Tibial artery (tissue), 4 donors: Measurements from ENCODE around the gene COPZ2.

ENCODE experiments used
- DNase-seq, 2 donors: peaks; one replicate each; pipeline ENCODE4 v3.0.0-alpha.2; 2019
- H3K27ac ChIP-seq, 2 donors: fragments of 200-600 bp; sonication (generic) in 1 of 2; 1 replicate in 1 of 2; 2 replicates in 1 of 2; pipeline ENCODE4 v1.5.1; 2018 to 2019; ENCODE audit warnings: mild to moderate bottlenecking in 1 of 2
- H3K27me3 ChIP-seq, 2 donors: fragments of 200-600 bp; sonication (generic) in 1 of 2; one replicate each; pipeline versions ENCODE4 v1.5.1 to v1.6.0; 2016 to 2019
- H3K36me3 ChIP-seq, 3 donors: fragments of 200-600 bp; sonication (generic) in 2 of 3; one replicate each; pipeline ENCODE4 v1.5.1; 2016 to 2019; ENCODE audit warnings: mild to moderate bottlenecking in 2 of 3
- H3K4me1 ChIP-seq, 4 donors: fragments of 200-600 bp; sonication (generic) in 2 of 4; 1 replicate in 3 of 4; 2 replicates in 1 of 4; pipeline ENCODE4 v1.5.1; 2016 to 2019
- H3K4me3 ChIP-seq, 2 donors: fragments of 200-600 bp; sonication (generic) in 1 of 2; 1 replicate in 1 of 2; 2 replicates in 1 of 2; pipeline ENCODE4 v1.5.1; 2018 to 2019; ENCODE audit warnings: mild to moderate bottlenecking in 2 of 2
- H3K9me3 ChIP-seq, 3 donors: fragments of 200-600 bp; sonication (generic) in 1 of 3; one replicate each; pipeline ENCODE4 v1.5.1; 2016 to 2019
- CTCF ChIP-seq, 2 experiments: fragments of 200-600 bp in 1 of 2; fragments of 450-650 bp in 1 of 2; IDR thresholded peaks; one replicate each; pipeline ENCODE4 v1.5.1; 2017 to 2019; ENCODE audit warnings: antibody characterized with exemption in 2 of 2, mild to moderate bottlenecking in 1 of 2, moderate library complexity in 1 of 2
- intact Hi-C: fragments of 100-400 bp; cut with DNase I; formaldehyde crosslinking; loops from one replicate; pipeline ENCODE4 v1.15.0; 2023; ENCODE audit warnings: low total_unique reads

COPZ2 gene

GRCh38 chr17:47999582-47999981 is 38.0 kb downstream of the COPZ2 start:
- H3K27me3 ChIP-seq: peaks cover 0 to 44% of the 10 kb centered on the region in 2 donors
- H3K4me3 ChIP-seq: no peak overlapping the region
- H3K4me1 ChIP-seq: peaks cover 0 to 9% (median 0%) of the 10 kb centered on the region in 4 donors
- no peak overlapping the region for H3K27ac ChIP-seq
- no peak for DNase-seq
- H3K36me3 ChIP-seq: no peaks in the 10 kb centered on the region
- no peak for TF ChIP-seq CTCF (IDR thresholded peaks at IDR 0.05)
- intact Hi-C loops: no loop called here
- H3K9me3 ChIP-seq: no peaks in the 10 kb centered on the region

GRCh38 chr17:47998044-47998443 is 39.6 kb downstream of the COPZ2 start:
- H3K27me3 ChIP-seq: peaks cover 0 to 37% of the 10 kb centered on the region in 2 donors
- no peak for TF ChIP-seq CTCF (IDR thresholded peaks at IDR 0.05)
- H3K27ac ChIP-seq: no peak overlapping the region
- no peaks in the 10 kb centered on the region for H3K36me3 ChIP-seq
- DNase-seq: no peak
- H3K9me3 ChIP-seq: no peaks in the 10 kb centered on the region
- no peak overlapping the region for H3K4me3 ChIP-seq
- intact Hi-C loops: no loop called here
- peaks cover 0 to 9% (median 0%) of the 10 kb centered on the region in 4 donors for H3K4me1 ChIP-seq

- peaks cover 0 to 39% of the 10 kb centered on the region in 2 donors for H3K27me3 ChIP-seq
- H3K27ac ChIP-seq: no peak overlapping the region
- H3K4me1 ChIP-seq: peaks cover 0 to 4% (median 0%) of the 10 kb centered on the region in 4 donors
- DNase-seq: no peak
- H3K36me3 ChIP-seq: no peaks in the 10 kb centered on the region
- TF ChIP-seq CTCF (IDR thresholded peaks at IDR 0.05): no peak
- intact Hi-C loops: no loop called here
- no peak overlapping the region for H3K4me3 ChIP-seq
- no peaks in the 10 kb centered on the region for H3K9me3 ChIP-seq
Measured at GRCh38 chr17:47997586-47997985, 40.0 kb downstream of the COPZ2 start.

- Histone ChIP-seq H3K4me3 (no peak overlapping the region), H3K4me1 (no peaks in the 10 kb centered on the region), H3K9me3 (no peaks in the 10 kb centered on the region), H3K27ac (no peak overlapping the region), H3K36me3 (no peaks in the 10 kb centered on the region), H3K27me3 (peaks cover 0 to 47% of the 10 kb centered on the region in 2 donors)
- intact Hi-C loops: no loop called here
- DNase-seq: no peak
- TF ChIP-seq CTCF (IDR thresholded peaks at IDR 0.05): no peak
Measured at GRCh38 chr17:47996201-47996600, 41.4 kb downstream of the COPZ2 start.

GRCh38 chr17:47995241-47995935 is 42.2 kb downstream of the COPZ2 start:
- no peaks in the 10 kb centered on the region for H3K4me1 ChIP-seq
- peaks cover 0 to 48% of the 10 kb centered on the region in 2 donors for H3K27me3 ChIP-seq
- H3K36me3 ChIP-seq: no peaks in the 10 kb centered on the region
- H3K9me3 ChIP-seq: no peaks in the 10 kb centered on the region
- no peak overlapping the region for H3K27ac ChIP-seq
- no peak overlapping the region for H3K4me3 ChIP-seq
- intact Hi-C loops: no loop called here
- no peak for TF ChIP-seq CTCF (IDR thresholded peaks at IDR 0.05)
- DNase-seq: no peak
